Common myeloid progenitor, CD34-positive (primary cell): ENCODE measurements around the gene MYO6.

ENCODE experiments used
- CTCF ChIA-PET: fragments of 350-600 bp; sonication (Branson Sonifier 250); formaldehyde crosslinking; loops from one replicate; lab custom pipeline; 2021; ENCODE audit warnings: antibody characterized with exemption; lab: Charles Lee
- POLR2A ChIA-PET: fragments of 350-600 bp; sonication (Branson Sonifier 250); formaldehyde crosslinking; loops from one replicate; lab custom pipeline; 2021; ENCODE audit warnings: antibody characterized with exemption; lab: Charles Lee
- DNase-seq, 3 donors: peaks; one replicate each; pipeline versions ENCODE4 v3.0.0 to v3.0.0-alpha.2; 2013
- H3K27ac ChIP-seq, 2 experiments: 1 replicate in 1 of 2; 2 replicates in 1 of 2; pipeline ENCODE4 v1.7.0; 2013; ENCODE audit warnings: inconsistent platforms in 2 of 2, low read length in 2 of 2, mild to moderate bottlenecking in 2 of 2, low read depth in 1 of 2, moderate library complexity in 1 of 2; ENCODE audit not compliant: severe bottlenecking in 2 of 2, insufficient read depth in 1 of 2, poor library complexity in 1 of 2
- H3K27me3 ChIP-seq, 5 experiments: replicated peaks in 2 of 5; 1 replicate in 3 of 5; 2 replicates in 2 of 5; pipeline versions ENCODE4 v1.6.1 to v1.7.0; 2013; ENCODE audit warnings: low read length in 4 of 5, mild to moderate bottlenecking in 2 of 5, moderate library complexity in 2 of 5, inconsistent platforms in 1 of 5; ENCODE audit not compliant: insufficient read depth in 5 of 5, control insufficient read depth in 4 of 5
- H3K36me3 ChIP-seq, 4 experiments: 1 replicate in 2 of 4; 2 replicates in 2 of 4; pipeline versions ENCODE4 v1.6.1 to v1.7.0; 2013; ENCODE audit warnings: low read length in 3 of 4, control low read depth in 1 of 4, mild to moderate bottlenecking in 1 of 4; ENCODE audit not compliant: control insufficient read depth in 4 of 4, insufficient read depth in 4 of 4
- H3K4me1 ChIP-seq, 4 experiments: 1 replicate in 3 of 4; 2 replicates in 1 of 4; pipeline versions ENCODE4 v1.6.1 to v1.7.1; 2013; ENCODE audit warnings: low read length in 3 of 4, mild to moderate bottlenecking in 3 of 4, control low read depth in 1 of 4, inconsistent platforms in 1 of 4, moderate library complexity in 1 of 4; ENCODE audit not compliant: control insufficient read depth in 4 of 4, insufficient read depth in 4 of 4; ENCODE audit errors: control extremely low read depth in 1 of 4
- H3K4me3 ChIP-seq, 7 experiments: 1 replicate in 4 of 7; 2 replicates in 3 of 7; pipeline versions ENCODE4 v1.5.1 to v1.7.0; 2013; ENCODE audit warnings: mild to moderate bottlenecking in 7 of 7, low read length in 6 of 7, moderate library complexity in 6 of 7, inconsistent platforms in 2 of 7, low read depth in 2 of 7, control low read depth in 1 of 7; ENCODE audit not compliant: insufficient read depth in 4 of 7, control insufficient read depth in 1 of 7; ENCODE audit errors: extremely low read depth in 1 of 7
- H3K9me3 ChIP-seq, 5 experiments: 1 replicate in 4 of 5; 2 replicates in 1 of 5; pipeline versions ENCODE4 v1.6.1 to v1.7.1; 2013; ENCODE audit warnings: low read length in 4 of 5, mild to moderate bottlenecking in 2 of 5, inconsistent platforms in 1 of 5, low read depth in 1 of 5, moderate library complexity in 1 of 5; ENCODE audit not compliant: control insufficient read depth in 4 of 5, insufficient read depth in 2 of 5; ENCODE audit errors: control extremely low read depth in 1 of 5
- WGBS: methylation state at CpG from one replicate; pipeline ENCODE4 v1.1.5; 2013; ENCODE audit not compliant: insufficient coverage; 5-methylcytosine and 5-hydroxymethylcytosine counted together

The MYO6 gene

GRCh38 chr6:75952128-75952527 lies 203.1 kb downstream of the MYO6 start:
- no peak for DNase-seq
- Histone ChIP-seq H3K36me3 (no peaks in the 10 kb centered on the region), H3K27me3 (peaks cover 0 to 2% (median 0%) of the 10 kb centered on the region in 5 experiments), H3K4me1 (no peaks in the 10 kb centered on the region), H3K4me3 (no peak overlapping the region), H3K27ac (no peak overlapping the region), H3K9me3 (no peaks in the 10 kb centered on the region)
- WGBS = no CpG with 5 or more reads among the region's 3 CpGs
- POLR2A ChIA-PET = no interaction called here
- CTCF ChIA-PET = interaction anchor here (1.0 kb wide), 1 partner anchor 17 kb away, joined by 3 read pairs; no protein-coding TSS in a partner anchor

- no peak for DNase-seq
- CTCF ChIA-PET = no interaction called here
- WGBS = 100% methylated on average over 1 of the region's 1 CpG
Observed at GRCh38 chr6:75963569-75963968, 214.5 kb downstream of the MYO6 start.

GRCh38 chr6:75968143-75968542 lies 219.1 kb downstream of the MYO6 start:
- ChIA-PET POLR2A (no interaction called here), CTCF (no interaction called here)
- DNase-seq = no peak
- Histone ChIP-seq H3K4me1 (no peaks in the 10 kb centered on the region), H3K9me3 (no peaks in the 10 kb centered on the region), H3K4me3 (no peak overlapping the region), H3K36me3 (no peaks in the 10 kb centered on the region), H3K27ac (no peak overlapping the region), H3K27me3 (no peaks in the 10 kb centered on the region)

More at GRCh38 chr6:75963569-75963968, 214.5 kb downstream of the MYO6 start:
- POLR2A ChIA-PET = no interaction called here
- Histone ChIP-seq H3K4me3 (no peak overlapping the region), H3K9me3 (peaks cover 0 to 4% (median 0%) of the 10 kb centered on the region in 5 experiments), H3K4me1 (no peaks in the 10 kb centered on the region), H3K36me3 (no peaks in the 10 kb centered on the region), H3K27me3 (no peaks in the 10 kb centered on the region), H3K27ac (no peak overlapping the region)
